K562 (cell line): Measurements from ENCODE around the gene USP16. TPM values are rescaled to one million over a fixed set of nuclear protein-coding genes. Genes with fewer than 3 reads are reported as not detected.
A peak's percentile ranks its signal among the peaks of the same experiment; 100 is the strongest.

Source experiments
- ARID3A ChIP-seq: IDR thresholded peaks from 2 replicates; pipeline ENCODE4 v1.6.1; 2012; ENCODE audit warnings: low read depth, low read length, improper control_type of control experiment, borderline replicate concordance
- CEBPZ ChIP-seq: fragments of 150-350 bp; IDR thresholded peaks from 2 replicates; pipeline ENCODE4 v1.6.1; 2014; ENCODE audit warnings: low read depth, mild to moderate bottlenecking, low read length, borderline replicate concordance
- CGGBP1 ChIP-seq: fragments of 250-450 bp; sonication (Bioruptor Pico); IDR thresholded peaks from 2 replicates; pipeline ENCODE4 v1.9.0; 2021; ENCODE audit warnings: mild to moderate bottlenecking
- ELK3 ChIP-seq: fragments of 450-650 bp; formaldehyde crosslinking; IDR thresholded peaks from 2 replicates; pipeline ENCODE4 v1.4.0; 2020; ENCODE audit warnings: mild to moderate bottlenecking
- HDGF ChIP-seq: fragments of 450-650 bp; IDR thresholded peaks from 2 replicates; pipeline ENCODE4 v1.6.1; 2016
- L3MBTL2 ChIP-seq: fragments of 450-650 bp; IDR thresholded peaks from 2 replicates; pipeline ENCODE4 v1.6.1; 2016; ENCODE audit warnings: mild to moderate bottlenecking, moderate library complexity
- MCM2 ChIP-seq: fragments of 450-650 bp; IDR thresholded peaks from 2 replicates; pipeline ENCODE4 v1.6.1; 2017; ENCODE audit warnings: low read depth, mild to moderate bottlenecking
- NKRF ChIP-seq: fragments of 450-650 bp; IDR thresholded peaks from 2 replicates; pipeline ENCODE4 v1.6.1; 2016; ENCODE audit warnings: borderline replicate concordance
- PHTF2 ChIP-seq: fragments of 250-450 bp; sonication (Bioruptor Pico); IDR thresholded peaks from 2 replicates; pipeline ENCODE4 v1.5.0; 2021; ENCODE audit warnings: mild to moderate bottlenecking
- RCOR1 ChIP-seq, 2 experiments: IDR thresholded peaks; 2 replicates each; pipeline ENCODE4 v1.6.1; 2012; ENCODE audit warnings: low read depth in 2 of 2, low read length in 2 of 2, borderline replicate concordance in 1 of 2, improper control_type of control experiment in 1 of 2
- SAP30 ChIP-seq: fragments of 200-600 bp; sonication (generic); IDR thresholded peaks from 2 replicates; pipeline ENCODE4 v1.6.1; 2012; ENCODE audit warnings: borderline replicate concordance, low read depth, mild to moderate bottlenecking, moderate library complexity, low read length, control low read depth, inconsistent platforms; ENCODE audit not compliant: insufficient read depth, poor library complexity, severe bottlenecking
- SMAD2 ChIP-seq: fragments of 150-350 bp; IDR thresholded peaks from 2 replicates; pipeline ENCODE4 v1.6.1; 2014; ENCODE audit warnings: low read depth, mild to moderate bottlenecking, low read length
- TBP ChIP-seq: optimal IDR thresholded peaks from 2 replicates; pipeline ENCODE3; 2011; ENCODE audit warnings: low read depth, low read length, improper control_type of control experiment
- ZNF589 ChIP-seq: fragments of 200-800 bp; sonication (Bioruptor generic); IDR thresholded peaks from 2 replicates; pipeline ENCODE4 v1.6.1; 2016; ENCODE audit warnings: low read depth, missing genetic modification characterization, missing compliant biosample characterization
- ZNF639 ChIP-seq, 2 experiments: fragments of 200-800 bp in 1 of 2; sonication (Bioruptor generic) in 1 of 2; sonication (generic) in 1 of 2; formaldehyde crosslinking in 1 of 2; IDR thresholded peaks in 1 of 2; conservative IDR thresholded peaks in 1 of 2; 2 replicates each; pipeline versions ENCODE4 v1.5.0 to v1.6.1; 2016 to 2020; ENCODE audit warnings: missing compliant biosample characterization in 1 of 2, missing genetic modification characterization in 1 of 2, missing genetic modification reagents in 1 of 2
- polyA plus RNA-seq, 8 experiments: library from polyadenylated mRNA; depleted of rRNA in 4 of 8; stranded (reverse) in 5 of 8; unstranded in 3 of 8; fragments of >200 nt; fragmentation: Nextera tagmentation in 2 of 8; fragmentation: Illumina TruSeq in 1 of 8; extraction: Ambion mirVana in 2 of 8; extraction: Trizol in 1 of 8; gene quantifications; 2 replicates each; pipeline versions ENCODE4 v1.2.1 to v1.2.3, GENCODE V29; 2011 to 2014; ENCODE audit warnings: inconsistent platforms in 1 of 8, missing spikeins in 1 of 8
- total RNA-seq, 7 experiments: library from RNA; depleted of rRNA in 6 of 7; stranded (reverse); fragments of >200 nt in 6 of 7; fragmentation: Illumina TruSeq in 2 of 7; extraction: Trizol in 2 of 7; gene quantifications; 2 replicates each; pipeline versions ENCODE4 v1.2.1 to v1.2.3, GENCODE V29; 2011 to 2021; ENCODE audit warnings: low replicate concordance in 1 of 7

Gene USP16
- total and polyA plus RNA-seq, 9 of the 15 experiments (the other 6 are each of a cell fraction or from before 2014, with no cell fraction given) = 38.4 to 90.9 (median 62.8) TPM

- no peak for TF ChIP-seq CEBPZ
- TF ChIP-seq ZNF589 = no peak
- TF ChIP-seq MCM2 = no peak
- no peak for TF ChIP-seq ZNF639 (CRISPR knock-in tag; conservative IDR thresholded peaks at IDR 0.05 in 1 of 2, IDR thresholded peaks at IDR 0.05 in 1 of 2)
- no peak for TF ChIP-seq ELK3
- TF ChIP-seq RCOR1 (IDR thresholded peaks at IDR 0.05; ENCODE audit: borderline replicate concordance in 1 of 2, low read depth in 2 of 2, low read length in 2 of 2) = no peak
- TF ChIP-seq TBP = peak; percentile 13
- no peak for TF ChIP-seq ARID3A
- no peak for TF ChIP-seq CGGBP1 (CRISPR knock-in tag)
- peak; percentile 48; the same call in 1 of the 2 replicates for TF ChIP-seq NKRF
- TF ChIP-seq PHTF2 = no peak
- peak; percentile 16 for TF ChIP-seq SAP30
- 0 out of 2 replicates have a peak, but pooled peaks have one; percentile 11 for TF ChIP-seq L3MBTL2
- peak; percentile 16; the same call in 1 of the 2 replicates for TF ChIP-seq HDGF
- no peak for TF ChIP-seq SMAD2
Measured at GRCh38 chr21:29017639-29018237, 6.7 kb upstream of the USP16 start (continued).
